PFSK-1 (cell line): ENCODE results near the gene PARP3.

Experiments
- FOXP2 ChIP-seq: optimal IDR thresholded peaks from 2 replicates; pipeline ENCODE3; 2011; ENCODE audit warnings: borderline replicate concordance, control low read depth, inconsistent platforms; ENCODE audit not compliant: insufficient read depth; ENCODE audit errors: extremely low read length, extremely low read depth
- POLR2AphosphoS5 ChIP-seq: IDR thresholded peaks from 2 replicates; pipeline ENCODE4 v1.6.1; 2012; ENCODE audit warnings: low read depth, mild to moderate bottlenecking, control low read depth, low read length, moderate library complexity
- REST ChIP-seq, 2 experiments: IDR thresholded peaks; 2 replicates each; pipeline versions ENCODE4 v1.6.1 to v1.8.0; 2011 to 2012; ENCODE audit warnings: low read depth in 2 of 2, low read length in 2 of 2, control low read depth in 1 of 2, inconsistent platforms in 1 of 2, mild to moderate bottlenecking in 1 of 2, moderate library complexity in 1 of 2; ENCODE audit not compliant: insufficient read depth in 1 of 2
- SIN3A ChIP-seq: IDR thresholded peaks from 2 replicates; pipeline ENCODE4 v1.6.1; 2012; ENCODE audit warnings: mild to moderate bottlenecking, low read length, moderate library complexity, borderline replicate concordance; ENCODE audit not compliant: insufficient read depth
- TAF1 ChIP-seq: IDR thresholded peaks from 2 replicates; pipeline ENCODE4 v1.6.1; 2012; ENCODE audit warnings: low read length, control low read depth, borderline replicate concordance; ENCODE audit not compliant: insufficient read depth

Gene PARP3

GRCh38 chr3:51997172-51997571, 55.0 kb downstream of the PARP3 start:
- TF ChIP-seq REST (IDR thresholded peaks at IDR 0.05; ENCODE audit: insufficient read depth in 1 of 2, low read depth in 2 of 2, low read length in 2 of 2): no peak
- no peak for TF ChIP-seq SIN3A
- no peak for TF ChIP-seq TAF1
- no peak for TF ChIP-seq POLR2AphosphoS5
- no peak for TF ChIP-seq FOXP2

GRCh38 chr3:51997935-51998596, 55.9 kb downstream of the PARP3 start:
- no peak for TF ChIP-seq TAF1
- TF ChIP-seq SIN3A: no peak
- TF ChIP-seq FOXP2: no peak
- no peak for TF ChIP-seq REST (IDR thresholded peaks at IDR 0.05; ENCODE audit: insufficient read depth in 1 of 2, low read depth in 2 of 2, low read length in 2 of 2)
- TF ChIP-seq POLR2AphosphoS5: no peak
